ENCODE results near the gene PPP1R12C. TPM values are rescaled to one million over a fixed set of nuclear protein-coding genes. Genes with fewer than 3 reads are reported as not detected.

PPP1R12C gene
- total RNA-seq, 1 experiment from 2014 or later, result 79.9 TPM

GRCh38 chr19:55080968-55081769 lies 36.3 kb downstream of the PPP1R12C start:
- Histone ChIP-seq H3K4ac (ENCODE audit: low read depth, low read length) (no peak overlapping the region), H3K4me1 (ENCODE audit: insufficient read depth, low read length) (peaks cover 4% of the 10 kb centered on the region; the same call in 1 of the 2 replicates), H3T11ph (ENCODE audit: low read length) (no peak overlapping the region), H2BK12ac (ENCODE audit: insufficient read length, low read depth, low read length) (no peak overlapping the region), H3K9ac (ENCODE audit: extremely low read depth, insufficient read length, low read length) (no peak overlapping the region), H3K79me2 (ENCODE audit: insufficient read depth, low read length) (no peaks in the 10 kb centered on the region), H3K14ac (ENCODE audit: insufficient read depth, low read length) (no peak overlapping the region), H3K27me3 (ENCODE audit: insufficient read depth, low read length) (no peaks in the 10 kb centered on the region; the same call in 1 of the 2 replicates), H3K27ac (ENCODE audit: insufficient read length, low read depth, low read length) (no peak overlapping the region), H3K9me3 (ENCODE audit: control insufficient read depth, low read depth, low read length) (no peaks in the 10 kb centered on the region), H3K4me2 (ENCODE audit: insufficient read depth, insufficient read length, low read length) (peak overlapping the region; percentile 77), H2AFZ (ENCODE audit: low read length) (no peak overlapping the region), H3K18ac (ENCODE audit: insufficient read length, low read depth, low read length) (no peak overlapping the region), H3K23ac (ENCODE audit: insufficient read length, low read depth, low read length) (no peak overlapping the region), H4K20me1 (ENCODE audit: control insufficient read depth, insufficient read depth, insufficient read length) (no peaks in the 10 kb centered on the region), H4K8ac (replicated peaks; ENCODE audit: insufficient read length, low read depth, low read length) (no peak overlapping the region), H2BK15ac (ENCODE audit: low read depth, low read length) (no peak overlapping the region), H2AK5ac (ENCODE audit: insufficient read length, low read length) (no peak overlapping the region), H4K5ac (ENCODE audit: insufficient read length, low read depth, low read length) (no peak overlapping the region), H2BK120ac (ENCODE audit: low read depth, low read length, poor library complexity, severe bottlenecking) (no peak overlapping the region), H4K91ac (ENCODE audit: insufficient read length, low read depth, low read length) (no peak overlapping the region), H2BK5ac (ENCODE audit: insufficient read length, low read length) (no peak overlapping the region), H3K23me2 (ENCODE audit: insufficient read length, low read depth, low read length, poor library complexity, severe bottlenecking) (peaks cover 22% of the 10 kb centered on the region), H3K56ac (ENCODE audit: insufficient read length, low read depth, low read length) (no peak overlapping the region), H3K79me1 (ENCODE audit: insufficient read depth, low read depth, low read length, poor library complexity, severe bottlenecking) (no peaks in the 10 kb centered on the region), H2BK20ac (ENCODE audit: low read depth, low read length, poor library complexity, severe bottlenecking) (no peak overlapping the region)
- Mint-ChIP-seq H3K9me3 (peaks cover 0 to 3% of the 10 kb centered on the region in 2 experiments; a peak in 1 of 5 replicates), H3K4me1 (peaks cover 21 to 49% of the 10 kb centered on the region in 2 experiments), H3K36me3 (ENCODE audit: insufficient read depth in 1 of 3, low read depth in 3 of 3) (peaks cover 7 to 11% (median 10%) of the 10 kb centered on the region in 3 experiments), H3K4me3 (peak overlapping the region; percentile 73 to 87), H3K27ac (peak overlapping the region in 2 of 3 experiments; percentile 76 to 89; a peak in 2 of 7 replicates), H3K27me3 (ENCODE audit: low read depth) (peaks cover 67% of the 10 kb centered on the region)
- WGBS (ENCODE audit: extremely low coverage, insufficient read length, low lambda C conversion rate), result no CpG with 5 or more reads among the region's 60 CpGs
- DNase-seq, result peak; percentile 99
- no peak for TF ChIP-seq CTCF (conservative IDR thresholded peaks at IDR 0.05)

All from H9 (cell line).